HG03520 (cell line): ENCODE results near the gene PYGB.
"Not testable (repeated sequence)": the region's sequence is repeated elsewhere in the genome, so short reads cannot be mapped to it uniquely, and the experiment has no call there.

Source experiments
- ATAC-seq: cut with Tn5 transposase; IDR thresholded peaks from one replicate; pipeline ENCODE4 v1.9.1; 2021; ENCODE audit warnings: mild to moderate bottlenecking, moderate library complexity; ENCODE audit not compliant: unreplicated experiment

PYGB gene

GRCh38 chr20:25309395-25310267 lies 61.7 kb downstream of the PYGB start:
- no peak for ATAC-seq

GRCh38 chr20:25310268-25310920 lies 62.5 kb downstream of the PYGB start:
- ATAC-seq, result peak; percentile 94

GRCh38 chr20:25310921-25311728 lies 63.2 kb downstream of the PYGB start:
- no peak for ATAC-seq

DNA sequence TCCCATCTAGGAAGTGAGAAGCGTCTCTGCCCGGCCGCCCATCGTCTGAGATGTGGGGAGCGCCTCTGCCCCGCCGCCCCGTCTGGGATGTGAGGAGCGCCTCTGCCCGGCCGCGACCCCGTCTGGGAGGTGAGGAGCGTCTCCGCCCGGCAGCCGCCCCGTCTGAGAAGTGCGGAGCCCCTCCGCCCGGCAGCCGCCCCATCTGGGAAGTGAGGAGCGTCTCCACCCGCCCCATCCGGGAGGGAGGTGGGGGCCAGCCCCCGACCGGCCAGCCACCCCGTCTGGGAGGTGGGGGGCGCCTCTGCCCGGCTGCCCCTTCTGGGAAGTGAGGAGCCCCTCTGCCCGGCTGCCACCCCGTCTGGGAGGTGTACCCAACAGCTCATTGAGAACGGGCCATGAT lies 64.8 kb downstream of the PYGB start:
- not testable (repeated sequence) for ATAC-seq

DNA sequence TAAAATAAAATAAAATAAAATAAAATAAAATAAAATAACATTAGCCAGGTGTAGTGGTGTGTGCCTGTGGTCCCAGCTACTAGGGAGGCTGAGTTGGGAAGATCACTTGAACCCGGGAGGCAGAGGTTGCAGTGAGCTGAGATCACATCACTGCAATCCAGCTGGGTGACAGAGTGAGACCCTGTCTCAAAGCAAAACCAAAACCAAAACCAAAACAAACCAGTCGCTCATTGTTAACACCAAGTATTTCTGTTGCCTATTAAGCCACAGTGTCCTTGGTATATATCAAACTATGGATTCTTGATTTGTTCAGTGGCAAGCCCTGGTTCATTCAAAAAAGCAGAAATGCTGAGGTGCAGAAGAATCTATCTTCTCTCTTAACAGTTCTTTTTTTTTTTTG lies 65.7 kb downstream of the PYGB start:
- no peak for ATAC-seq

- ATAC-seq, result no peak
Observed at GRCh38 chr20:25314497-25315417, 66.9 kb downstream of the PYGB start.

GRCh38 chr20:25315418-25316210 lies 67.7 kb downstream of the PYGB start:
- ATAC-seq, result no peak

DNA sequence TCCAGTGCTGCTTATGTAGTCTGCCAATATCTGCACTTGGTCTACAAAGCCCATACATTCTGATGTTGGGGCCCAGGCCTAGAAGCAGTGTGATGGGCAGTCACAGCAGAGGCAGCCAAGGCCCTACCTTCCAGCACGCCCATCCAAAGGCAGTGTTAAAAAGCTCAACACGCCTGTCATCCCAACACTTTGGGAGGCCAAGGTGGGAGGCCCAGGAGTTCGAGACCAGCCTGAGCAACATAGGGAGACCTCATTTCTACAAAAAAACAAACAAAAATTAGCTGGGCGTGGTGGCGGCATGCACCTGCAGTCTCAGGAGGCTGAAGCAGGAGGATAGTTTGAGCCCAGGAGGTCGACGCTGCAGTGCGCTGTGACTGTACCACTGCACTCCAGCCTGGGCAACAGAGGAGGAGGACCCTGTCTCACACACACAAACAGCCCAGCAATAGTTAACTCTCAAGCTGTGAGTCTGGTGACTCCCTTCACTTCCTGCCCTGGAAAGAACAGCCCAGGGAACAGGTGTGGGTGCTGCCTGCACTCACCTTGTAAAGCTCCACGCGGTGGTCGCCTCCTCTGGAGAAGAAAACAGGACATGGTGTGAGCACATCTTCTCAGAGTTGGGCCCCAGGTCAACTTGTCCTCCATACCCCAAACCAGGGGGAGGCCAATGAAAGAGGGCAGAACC lies 68.8 kb downstream of the PYGB start:
- ATAC-seq, result no peak

- ATAC-seq, result no peak
Observed at GRCh38 chr20:25317351-25318075, 69.6 kb downstream of the PYGB start.

DNA sequence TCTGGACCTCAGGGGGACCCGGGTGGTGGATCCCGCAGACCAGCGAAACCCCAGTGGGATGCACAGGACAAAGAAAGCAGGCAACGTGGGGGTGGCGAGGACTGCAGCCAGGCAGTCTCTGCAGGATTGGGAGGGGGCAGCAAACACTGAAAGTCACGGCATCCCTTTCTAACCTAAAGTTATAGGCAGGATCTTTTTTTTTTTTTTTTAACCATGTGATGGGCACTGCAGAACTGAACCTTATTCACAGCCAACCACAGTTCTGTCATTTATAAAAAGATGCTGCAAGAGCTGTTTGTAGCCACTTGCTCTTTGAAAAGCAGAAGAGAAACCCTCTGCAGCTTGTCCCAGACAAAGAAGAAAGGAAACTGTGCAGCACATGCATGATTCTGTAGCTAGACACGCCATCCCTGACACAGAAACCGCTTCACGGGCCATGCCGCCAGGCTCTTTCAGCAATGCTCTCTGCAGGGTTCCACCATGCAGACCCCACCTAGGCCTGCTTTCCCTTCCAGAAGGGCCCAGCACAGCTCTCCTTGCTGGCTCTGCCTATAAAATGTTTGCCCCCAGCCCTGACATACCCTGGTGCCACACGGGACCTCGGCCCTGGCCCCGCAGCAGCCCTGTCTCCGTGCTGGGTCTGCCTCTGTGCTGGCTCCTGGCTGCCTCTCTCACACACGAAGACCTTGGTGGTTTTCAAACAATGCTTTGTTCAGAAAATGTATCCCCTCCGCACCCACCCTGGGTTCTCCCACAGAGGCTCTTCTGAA lies 70.8 kb downstream of the PYGB start:
- peak; percentile 93 for ATAC-seq

- ATAC-seq, result peak; percentile 12
Observed at GRCh38 chr20:25319241-25320034, 71.6 kb downstream of the PYGB start.

- ATAC-seq, result no peak
Observed at GRCh38 chr20:25320035-25320800, 72.3 kb downstream of the PYGB start.

DNA sequence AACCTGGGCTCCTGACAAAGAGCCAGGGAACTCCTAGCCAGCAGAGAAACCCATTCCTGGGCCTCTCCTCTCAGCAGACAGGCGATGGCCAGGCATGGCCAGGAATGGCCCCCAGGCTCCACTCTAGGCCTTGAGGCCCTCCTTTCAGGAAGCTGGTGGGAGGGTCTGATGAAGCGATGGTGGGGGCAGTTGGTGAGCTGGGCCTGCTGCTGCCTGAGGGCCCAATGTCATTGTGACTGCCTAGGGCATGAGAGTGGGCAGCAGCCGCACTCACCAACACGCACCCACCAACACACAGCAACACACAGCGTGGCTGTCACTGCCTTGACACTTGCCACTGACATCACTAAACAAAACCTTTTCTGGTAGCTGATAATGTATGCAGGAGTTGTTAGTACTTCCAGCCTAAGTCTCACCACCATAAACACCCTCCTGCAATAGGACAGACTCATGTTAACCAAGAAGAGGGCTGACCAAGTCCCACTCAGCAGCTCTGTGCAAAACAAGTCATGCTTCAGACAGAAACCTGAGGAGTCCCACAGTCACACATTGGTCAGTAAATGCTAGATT lies 73.5 kb downstream of the PYGB start:
- no peak for ATAC-seq

DNA sequence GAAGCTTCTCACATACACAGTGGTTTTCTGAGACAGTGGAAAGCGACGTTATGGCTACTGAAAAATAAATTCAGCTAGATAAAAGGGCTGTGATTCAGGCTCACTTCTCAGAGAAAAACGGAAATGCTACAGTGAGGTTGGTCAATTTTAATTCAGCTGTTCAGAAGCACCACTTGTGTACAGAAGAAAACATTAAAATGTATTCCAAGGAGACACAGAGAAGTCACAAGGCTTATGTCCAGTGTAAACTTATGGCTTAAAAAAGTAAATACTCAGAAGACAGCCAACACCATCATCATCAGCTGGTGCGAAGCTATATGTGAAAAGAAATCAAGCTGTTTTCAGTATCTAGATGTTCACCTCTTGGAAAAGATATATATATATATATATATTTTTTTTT lies 74.1 kb downstream of the PYGB start:
- no peak for ATAC-seq

DNA sequence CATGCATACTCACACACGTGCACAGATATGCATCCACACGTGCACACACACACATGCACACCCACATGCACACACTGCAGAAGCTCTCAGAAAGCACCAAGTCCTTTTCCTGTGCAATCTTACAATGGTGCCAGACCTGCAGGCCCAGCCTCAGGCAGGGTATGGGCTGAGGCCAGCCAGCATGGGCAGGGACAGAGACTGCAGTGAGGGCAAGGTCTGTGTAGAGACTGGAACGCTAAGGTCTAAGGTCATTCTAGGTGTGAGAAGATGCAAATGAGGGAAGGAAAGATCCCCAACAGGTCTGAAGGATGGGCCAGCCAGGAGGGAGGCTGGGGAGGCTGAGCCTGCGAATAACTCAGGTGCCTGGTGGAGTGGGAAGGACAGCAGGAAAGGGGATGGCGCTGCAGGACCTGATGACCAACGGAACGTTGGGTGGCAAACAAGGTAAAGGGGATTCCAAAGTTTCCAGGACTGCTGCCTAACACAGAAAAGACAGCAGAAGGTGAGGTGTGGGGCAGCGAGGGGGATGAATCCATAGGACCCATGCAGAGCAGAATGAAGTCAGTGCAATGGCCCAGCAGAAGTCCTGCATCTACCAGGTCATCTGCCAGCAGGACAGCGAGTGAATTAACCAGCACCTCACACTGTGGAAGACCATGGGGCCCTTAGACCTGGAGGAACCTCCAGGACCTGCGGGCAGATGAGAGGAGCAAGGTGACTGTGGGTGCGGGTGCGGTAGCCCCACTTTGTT lies 75.8 kb downstream of the PYGB start:
- ATAC-seq, result no peak
